ENCODE results near the gene PHF1. TPM values are rescaled to one million over a fixed set of nuclear protein-coding genes. Genes with fewer than 3 reads are reported as not detected.

PHF1 gene
- total and polyA plus RNA-seq, 4 donors = 7.2 to 13.5 (median 11.5) TPM

DNA sequence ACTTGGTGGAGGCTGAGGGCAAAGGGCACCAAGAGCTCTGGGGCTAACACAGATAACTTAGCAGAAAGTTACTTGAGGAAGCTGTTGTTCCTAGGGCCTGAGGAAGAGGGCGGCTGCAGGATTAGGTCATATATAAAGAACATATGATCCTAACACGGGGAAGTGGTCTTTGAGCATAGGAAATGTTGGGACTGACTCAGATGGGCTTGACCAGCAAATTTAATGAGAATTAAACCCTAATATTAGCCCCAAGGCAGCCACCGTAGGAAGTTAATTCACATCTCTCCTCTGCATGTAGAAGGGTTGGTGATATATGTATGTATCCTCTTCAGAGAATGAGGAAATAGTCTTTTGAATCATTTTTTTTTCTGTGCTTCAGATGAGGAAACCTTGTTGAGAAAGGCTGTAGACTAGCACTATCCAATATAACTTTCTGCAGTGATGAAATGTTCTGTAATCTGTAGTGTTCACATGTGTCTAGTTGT lies 34.3 kb downstream of the PHF1 start:
- DNase-seq (ENCODE audit: low spot score) = no peak
- TF ChIP-seq YY1 (IDR thresholded peaks at IDR 0.05) = no peak
- no peak for TF ChIP-seq HNF4A (conservative IDR thresholded peaks at IDR 0.05)
- TF ChIP-seq, protein P1, sequence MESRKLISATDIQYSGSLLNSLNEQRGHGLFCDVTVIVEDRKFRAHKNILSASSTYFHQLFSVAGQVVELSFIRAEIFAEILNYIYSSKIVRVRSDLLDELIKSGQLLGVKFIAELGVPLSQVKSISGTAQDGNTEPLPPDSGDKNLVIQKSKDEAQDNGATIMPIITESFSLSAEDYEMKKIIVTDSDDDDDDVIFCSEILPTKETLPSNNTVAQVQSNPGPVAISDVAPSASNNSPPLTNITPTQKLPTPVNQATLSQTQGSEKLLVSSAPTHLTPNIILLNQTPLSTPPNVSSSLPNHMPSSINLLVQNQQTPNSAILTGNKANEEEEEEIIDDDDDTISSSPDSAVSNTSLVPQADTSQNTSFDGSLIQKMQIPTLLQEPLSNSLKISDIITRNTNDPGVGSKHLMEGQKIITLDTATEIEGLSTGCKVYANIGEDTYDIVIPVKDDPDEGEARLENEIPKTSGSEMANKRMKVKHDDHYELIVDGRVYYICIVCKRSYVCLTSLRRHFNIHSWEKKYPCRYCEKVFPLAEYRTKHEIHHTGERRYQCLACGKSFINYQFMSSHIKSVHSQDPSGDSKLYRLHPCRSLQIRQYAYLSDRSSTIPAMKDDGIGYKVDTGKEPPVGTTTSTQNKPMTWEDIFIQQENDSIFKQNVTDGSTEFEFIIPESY (IDR thresholded peaks at IDR 0.05) = no peak
- no peak for TF ChIP-seq GABPA (IDR thresholded peaks at IDR 0.05 in 1 of 2, conservative IDR thresholded peaks at IDR 0.05 in 1 of 2)
- TF ChIP-seq, protein P2, sequence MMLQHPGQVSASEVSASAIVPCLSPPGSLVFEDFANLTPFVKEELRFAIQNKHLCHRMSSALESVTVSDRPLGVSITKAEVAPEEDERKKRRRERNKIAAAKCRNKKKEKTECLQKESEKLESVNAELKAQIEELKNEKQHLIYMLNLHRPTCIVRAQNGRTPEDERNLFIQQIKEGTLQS (IDR thresholded peaks at IDR 0.05) = no peak
- no peak for TF ChIP-seq SP1 (IDR thresholded peaks at IDR 0.05)
- no peak for TF ChIP-seq HNF4G (IDR thresholded peaks at IDR 0.05)
- TF ChIP-seq FOXA1 (IDR thresholded peaks at IDR 0.05) = no peak
- TF ChIP-seq, protein P3, sequence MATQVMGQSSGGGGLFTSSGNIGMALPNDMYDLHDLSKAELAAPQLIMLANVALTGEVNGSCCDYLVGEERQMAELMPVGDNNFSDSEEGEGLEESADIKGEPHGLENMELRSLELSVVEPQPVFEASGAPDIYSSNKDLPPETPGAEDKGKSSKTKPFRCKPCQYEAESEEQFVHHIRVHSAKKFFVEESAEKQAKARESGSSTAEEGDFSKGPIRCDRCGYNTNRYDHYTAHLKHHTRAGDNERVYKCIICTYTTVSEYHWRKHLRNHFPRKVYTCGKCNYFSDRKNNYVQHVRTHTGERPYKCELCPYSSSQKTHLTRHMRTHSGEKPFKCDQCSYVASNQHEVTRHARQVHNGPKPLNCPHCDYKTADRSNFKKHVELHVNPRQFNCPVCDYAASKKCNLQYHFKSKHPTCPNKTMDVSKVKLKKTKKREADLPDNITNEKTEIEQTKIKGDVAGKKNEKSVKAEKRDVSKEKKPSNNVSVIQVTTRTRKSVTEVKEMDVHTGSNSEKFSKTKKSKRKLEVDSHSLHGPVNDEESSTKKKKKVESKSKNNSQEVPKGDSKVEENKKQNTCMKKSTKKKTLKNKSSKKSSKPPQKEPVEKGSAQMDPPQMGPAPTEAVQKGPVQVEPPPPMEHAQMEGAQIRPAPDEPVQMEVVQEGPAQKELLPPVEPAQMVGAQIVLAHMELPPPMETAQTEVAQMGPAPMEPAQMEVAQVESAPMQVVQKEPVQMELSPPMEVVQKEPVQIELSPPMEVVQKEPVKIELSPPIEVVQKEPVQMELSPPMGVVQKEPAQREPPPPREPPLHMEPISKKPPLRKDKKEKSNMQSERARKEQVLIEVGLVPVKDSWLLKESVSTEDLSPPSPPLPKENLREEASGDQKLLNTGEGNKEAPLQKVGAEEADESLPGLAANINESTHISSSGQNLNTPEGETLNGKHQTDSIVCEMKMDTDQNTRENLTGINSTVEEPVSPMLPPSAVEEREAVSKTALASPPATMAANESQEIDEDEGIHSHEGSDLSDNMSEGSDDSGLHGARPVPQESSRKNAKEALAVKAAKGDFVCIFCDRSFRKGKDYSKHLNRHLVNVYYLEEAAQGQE (IDR thresholded peaks at IDR 0.05) = no peak
- TF ChIP-seq FOXA2 (IDR thresholded peaks at IDR 0.05) = no peak
- no peak for TF ChIP-seq RAD21 (IDR thresholded peaks at IDR 0.05)
- TF ChIP-seq NR2F2 (IDR thresholded peaks at IDR 0.05) = no peak
- TF ChIP-seq EGR1 (IDR thresholded peaks at IDR 0.05; ENCODE audit: low read depth in 2 of 2) = no peak
- TF ChIP-seq TAF1 (conservative IDR thresholded peaks at IDR 0.05) = no peak
- TF ChIP-seq JUND (IDR thresholded peaks at IDR 0.05) = no peak
- TF ChIP-seq, protein P4, sequence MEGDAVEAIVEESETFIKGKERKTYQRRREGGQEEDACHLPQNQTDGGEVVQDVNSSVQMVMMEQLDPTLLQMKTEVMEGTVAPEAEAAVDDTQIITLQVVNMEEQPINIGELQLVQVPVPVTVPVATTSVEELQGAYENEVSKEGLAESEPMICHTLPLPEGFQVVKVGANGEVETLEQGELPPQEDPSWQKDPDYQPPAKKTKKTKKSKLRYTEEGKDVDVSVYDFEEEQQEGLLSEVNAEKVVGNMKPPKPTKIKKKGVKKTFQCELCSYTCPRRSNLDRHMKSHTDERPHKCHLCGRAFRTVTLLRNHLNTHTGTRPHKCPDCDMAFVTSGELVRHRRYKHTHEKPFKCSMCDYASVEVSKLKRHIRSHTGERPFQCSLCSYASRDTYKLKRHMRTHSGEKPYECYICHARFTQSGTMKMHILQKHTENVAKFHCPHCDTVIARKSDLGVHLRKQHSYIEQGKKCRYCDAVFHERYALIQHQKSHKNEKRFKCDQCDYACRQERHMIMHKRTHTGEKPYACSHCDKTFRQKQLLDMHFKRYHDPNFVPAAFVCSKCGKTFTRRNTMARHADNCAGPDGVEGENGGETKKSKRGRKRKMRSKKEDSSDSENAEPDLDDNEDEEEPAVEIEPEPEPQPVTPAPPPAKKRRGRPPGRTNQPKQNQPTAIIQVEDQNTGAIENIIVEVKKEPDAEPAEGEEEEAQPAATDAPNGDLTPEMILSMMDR (IDR thresholded peaks at IDR 0.05; ENCODE audit: low read depth, low read length, missing input control) = no peak
- TF ChIP-seq, protein P5, sequence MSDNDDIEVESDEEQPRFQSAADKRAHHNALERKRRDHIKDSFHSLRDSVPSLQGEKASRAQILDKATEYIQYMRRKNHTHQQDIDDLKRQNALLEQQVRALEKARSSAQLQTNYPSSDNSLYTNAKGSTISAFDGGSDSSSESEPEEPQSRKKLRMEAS (IDR thresholded peaks at IDR 0.05) = no peak
- no peak for TF ChIP-seq RXRA (IDR thresholded peaks at IDR 0.05)
- Histone ChIP-seq H3K9ac (ENCODE audit: low read depth in 1 of 2, low read length in 2 of 2) (no peak overlapping the region), H3K27ac (ENCODE audit: low read depth in 1 of 2, low read length in 2 of 2) (no peak overlapping the region), H3K4me3 (ENCODE audit: low read depth in 1 of 3, low read length in 3 of 3) (no peak overlapping the region), H3K9me3 (ENCODE audit: control insufficient read depth in 4 of 4, low read length in 3 of 4) (no peaks in the 10 kb centered on the region), H3K36me3 (ENCODE audit: control insufficient read depth in 4 of 4, insufficient read depth in 3 of 4, low read depth in 1 of 4, low read length in 3 of 4) (no peaks in the 10 kb centered on the region), H3K4me1 (ENCODE audit: control insufficient read depth in 4 of 4, insufficient read depth in 4 of 4, low read length in 3 of 4) (no peaks in the 10 kb centered on the region), H3K27me3 (ENCODE audit: control insufficient read depth in 4 of 4, insufficient read depth in 4 of 4, low read length in 3 of 4) (no peaks in the 10 kb centered on the region)
- WGBS = 85% methylated on average over 3 of the region's 3 CpGs

Measured in liver (tissue), 9 donors.